Measurements from ENCODE around the gene DIO3.
"Not testable (repeated sequence)": the region's sequence is repeated elsewhere in the genome, so short reads cannot be mapped to it uniquely, and the experiment has no call there.

DIO3 gene

DNA sequence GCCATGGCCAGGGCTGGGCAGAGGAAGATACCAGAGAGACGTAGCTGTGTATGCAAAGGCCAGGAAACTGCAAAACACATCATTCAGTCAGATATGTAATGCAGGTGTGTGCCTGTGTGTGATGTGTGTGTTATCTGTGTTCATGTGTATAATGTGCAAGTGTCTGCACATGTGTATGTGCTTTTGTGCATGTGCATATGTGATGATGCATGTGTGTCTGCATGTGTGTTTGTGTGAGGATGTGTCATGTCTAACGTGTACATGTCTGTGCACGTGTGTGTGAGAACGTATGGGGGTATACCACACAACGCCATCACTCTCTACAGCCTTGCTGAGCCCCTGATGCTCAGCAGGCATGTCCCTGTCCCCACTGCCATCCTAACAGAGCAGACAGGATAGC is 9.7 kb downstream of the DIO3 start:
- Mint-ChIP-seq H3K4me3 (no peak overlapping the region), H3K27ac (no peak overlapping the region), H3K4me1 (no peaks in the 10 kb centered on the region), H3K27me3 (ENCODE audit: low read depth, poor library complexity) (peaks cover 71% of the 10 kb centered on the region), H3K36me3 (ENCODE audit: low read depth) (no peaks in the 10 kb centered on the region), H3K9me3 (no peaks in the 10 kb centered on the region)
- TF ChIP-seq, protein P1, sequence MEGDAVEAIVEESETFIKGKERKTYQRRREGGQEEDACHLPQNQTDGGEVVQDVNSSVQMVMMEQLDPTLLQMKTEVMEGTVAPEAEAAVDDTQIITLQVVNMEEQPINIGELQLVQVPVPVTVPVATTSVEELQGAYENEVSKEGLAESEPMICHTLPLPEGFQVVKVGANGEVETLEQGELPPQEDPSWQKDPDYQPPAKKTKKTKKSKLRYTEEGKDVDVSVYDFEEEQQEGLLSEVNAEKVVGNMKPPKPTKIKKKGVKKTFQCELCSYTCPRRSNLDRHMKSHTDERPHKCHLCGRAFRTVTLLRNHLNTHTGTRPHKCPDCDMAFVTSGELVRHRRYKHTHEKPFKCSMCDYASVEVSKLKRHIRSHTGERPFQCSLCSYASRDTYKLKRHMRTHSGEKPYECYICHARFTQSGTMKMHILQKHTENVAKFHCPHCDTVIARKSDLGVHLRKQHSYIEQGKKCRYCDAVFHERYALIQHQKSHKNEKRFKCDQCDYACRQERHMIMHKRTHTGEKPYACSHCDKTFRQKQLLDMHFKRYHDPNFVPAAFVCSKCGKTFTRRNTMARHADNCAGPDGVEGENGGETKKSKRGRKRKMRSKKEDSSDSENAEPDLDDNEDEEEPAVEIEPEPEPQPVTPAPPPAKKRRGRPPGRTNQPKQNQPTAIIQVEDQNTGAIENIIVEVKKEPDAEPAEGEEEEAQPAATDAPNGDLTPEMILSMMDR (IDR thresholded peaks at IDR 0.05) = no peak
- no peak for DNase-seq

DNA sequence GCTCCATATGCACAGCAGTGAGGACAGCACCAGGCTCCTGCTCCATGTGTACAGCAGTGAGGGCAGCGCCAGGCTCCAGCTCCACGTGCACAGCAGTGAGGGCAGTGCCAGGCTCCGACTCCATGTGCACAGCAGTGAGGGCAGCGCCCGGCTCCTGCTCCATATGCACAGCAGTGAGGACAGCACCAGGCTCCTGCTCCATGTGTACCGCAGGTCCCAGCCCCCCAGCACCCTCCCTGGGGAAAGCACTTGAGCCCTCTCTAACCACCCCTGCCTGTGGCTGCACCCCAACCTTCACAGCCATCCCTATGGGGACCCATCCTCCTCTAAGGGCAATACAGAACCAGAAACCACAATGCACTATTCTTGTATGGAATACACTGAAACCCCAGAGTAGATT is 11.2 kb downstream of the DIO3 start:
- not testable (repeated sequence) for H3K27ac Mint-ChIP-seq; DNase-seq; H3K4me1 Mint-ChIP-seq; H3K36me3 Mint-ChIP-seq (ENCODE audit: low read depth); H3K9me3 Mint-ChIP-seq; H3K4me3 Mint-ChIP-seq
- peaks cover 57% of the 10 kb centered on the region for H3K27me3 Mint-ChIP-seq (ENCODE audit: low read depth, poor library complexity)

DNA sequence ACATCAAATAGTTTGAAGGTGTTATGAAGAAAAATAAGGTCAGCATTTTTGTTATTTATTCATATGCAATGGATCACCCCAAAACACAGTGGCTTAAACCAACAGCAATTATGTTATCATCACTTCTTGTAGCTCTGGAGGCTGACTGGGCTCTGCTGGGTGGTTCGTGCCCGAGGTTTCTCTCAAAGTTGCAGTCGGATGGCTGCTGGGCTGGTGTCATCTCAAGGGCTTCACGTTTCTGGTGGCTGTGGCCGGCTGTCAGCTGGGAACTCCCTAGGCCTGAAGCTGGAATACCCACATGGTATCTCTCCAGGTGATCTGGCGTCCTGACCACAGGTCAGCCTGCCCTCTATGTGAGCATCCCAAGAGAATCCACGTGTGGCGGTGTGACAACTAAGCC is 12.0 kb downstream of the DIO3 start:
- no peaks in the 10 kb centered on the region for H3K36me3 Mint-ChIP-seq (ENCODE audit: low read depth)
- H3K27me3 Mint-ChIP-seq (ENCODE audit: low read depth, poor library complexity) = peaks cover 52% of the 10 kb centered on the region
- no peak overlapping the region for H3K27ac Mint-ChIP-seq
- DNase-seq = no peak
- H3K9me3 Mint-ChIP-seq = no peaks in the 10 kb centered on the region
- no peaks in the 10 kb centered on the region for H3K4me1 Mint-ChIP-seq
- H3K4me3 Mint-ChIP-seq = no peak overlapping the region
- TF ChIP-seq, protein P1 (IDR thresholded peaks at IDR 0.05) = no peak

DNA sequence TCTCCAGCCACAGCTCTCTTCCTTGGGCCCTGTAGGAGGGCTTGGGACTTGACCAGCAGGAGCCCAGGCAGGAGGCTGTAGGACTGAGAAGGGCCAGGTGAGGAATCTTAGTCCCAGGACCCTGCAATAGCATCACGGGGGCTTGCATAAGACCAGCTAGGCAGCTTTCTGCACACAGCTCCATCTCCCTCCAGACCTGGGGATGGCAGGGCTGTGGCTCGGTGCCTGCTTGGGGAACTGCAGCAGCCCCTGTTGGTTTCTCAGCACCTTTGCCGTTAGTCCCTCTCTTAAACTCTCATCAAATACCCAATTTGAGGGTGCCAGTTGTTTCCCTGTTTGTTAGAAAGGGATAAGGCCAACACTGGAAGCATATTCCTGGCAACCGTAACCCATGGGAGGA is 14.3 kb downstream of the DIO3 start:
- Mint-ChIP-seq H3K4me1 (no peaks in the 10 kb centered on the region), H3K4me3 (no peak overlapping the region), H3K36me3 (ENCODE audit: low read depth) (no peaks in the 10 kb centered on the region), H3K27ac (no peak overlapping the region), H3K9me3 (peaks cover 3% of the 10 kb centered on the region), H3K27me3 (ENCODE audit: low read depth, poor library complexity) (peaks cover 37% of the 10 kb centered on the region)
- TF ChIP-seq, protein P1 (IDR thresholded peaks at IDR 0.05) = no peak
- no peak for DNase-seq

DNA sequence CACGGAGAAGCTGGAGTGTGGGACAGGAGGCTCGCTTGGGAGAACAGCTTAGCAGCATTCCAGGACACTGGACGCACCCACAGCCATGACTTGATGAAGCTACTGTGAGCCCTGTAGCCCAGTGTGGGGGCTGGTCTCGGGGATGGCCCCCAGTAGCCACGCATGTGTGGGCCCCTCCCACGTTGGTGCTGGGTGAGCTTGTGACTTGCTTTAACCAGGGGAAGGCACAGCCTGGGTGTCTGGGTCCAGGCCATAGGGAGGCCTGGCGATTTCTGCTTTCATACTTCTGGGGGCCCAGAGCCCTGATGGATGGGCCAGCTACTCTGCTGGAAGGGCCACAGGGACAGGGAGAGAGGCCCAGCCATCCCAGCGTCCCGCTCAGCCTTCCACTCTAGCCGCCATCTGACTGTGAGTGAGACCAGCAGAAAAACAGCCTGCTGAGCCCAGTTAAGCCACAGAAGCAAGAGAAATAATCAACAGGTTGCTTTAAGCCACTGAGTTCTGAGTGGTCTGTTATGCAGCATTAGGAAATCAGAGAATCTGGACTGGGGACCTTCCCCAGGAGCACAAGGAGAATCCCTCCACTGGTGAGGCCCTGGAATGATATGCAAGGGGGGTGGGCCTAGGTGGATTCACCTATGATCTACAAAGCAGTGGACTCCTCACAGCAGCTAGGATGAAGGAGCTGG is 16.1 kb downstream of the DIO3 start:
- H3K9me3 Mint-ChIP-seq = peaks cover 8% of the 10 kb centered on the region
- no peak for DNase-seq
- no peaks in the 10 kb centered on the region for H3K4me1 Mint-ChIP-seq
- H3K27ac Mint-ChIP-seq = no peak overlapping the region
- TF ChIP-seq, protein P1 (IDR thresholded peaks at IDR 0.05) = no peak
- no peak overlapping the region for H3K4me3 Mint-ChIP-seq
- H3K36me3 Mint-ChIP-seq (ENCODE audit: low read depth) = no peaks in the 10 kb centered on the region
- peaks cover 42% of the 10 kb centered on the region for H3K27me3 Mint-ChIP-seq (ENCODE audit: low read depth, poor library complexity)

DNA sequence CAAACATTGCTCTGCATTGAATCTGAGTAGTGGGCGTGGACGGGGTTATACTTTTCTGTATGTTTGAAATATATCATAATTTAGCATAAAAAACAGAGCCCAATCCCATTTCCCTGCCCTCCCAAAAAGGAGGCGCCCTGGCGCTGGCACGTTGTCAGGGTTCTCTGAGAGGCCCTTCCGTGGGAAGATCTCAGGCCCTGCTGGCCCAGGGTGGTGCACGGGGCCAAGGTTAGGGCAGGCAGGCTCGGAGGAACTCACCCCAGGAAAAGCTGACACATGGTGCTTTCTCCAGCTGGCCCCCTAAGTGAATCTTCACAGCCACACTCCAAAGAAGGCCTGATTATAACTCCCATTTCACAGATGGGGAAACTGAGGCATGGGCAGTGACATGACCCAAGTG is 17.2 kb downstream of the DIO3 start:
- TF ChIP-seq, protein P1 (IDR thresholded peaks at IDR 0.05) = no peak
- Mint-ChIP-seq H3K4me1 (no peaks in the 10 kb centered on the region), H3K27ac (no peak overlapping the region), H3K9me3 (peaks cover 8% of the 10 kb centered on the region), H3K27me3 (ENCODE audit: low read depth, poor library complexity) (peaks cover 34% of the 10 kb centered on the region), H3K4me3 (no peak overlapping the region), H3K36me3 (ENCODE audit: low read depth) (no peaks in the 10 kb centered on the region)
- DNase-seq = no peak
